HG03457 (cell line): ENCODE results near the gene TLX1.

Experiments
- ATAC-seq: cut with Tn5 transposase; IDR thresholded peaks from one replicate; pipeline ENCODE4 v1.9.1; 2021; ENCODE audit warnings: moderate number of reproducible peaks; ENCODE audit not compliant: unreplicated experiment

Gene TLX1

GRCh38 chr10:101133489-101134298, 2.6 kb downstream of the TLX1 start:
- no peak for ATAC-seq

DNA sequence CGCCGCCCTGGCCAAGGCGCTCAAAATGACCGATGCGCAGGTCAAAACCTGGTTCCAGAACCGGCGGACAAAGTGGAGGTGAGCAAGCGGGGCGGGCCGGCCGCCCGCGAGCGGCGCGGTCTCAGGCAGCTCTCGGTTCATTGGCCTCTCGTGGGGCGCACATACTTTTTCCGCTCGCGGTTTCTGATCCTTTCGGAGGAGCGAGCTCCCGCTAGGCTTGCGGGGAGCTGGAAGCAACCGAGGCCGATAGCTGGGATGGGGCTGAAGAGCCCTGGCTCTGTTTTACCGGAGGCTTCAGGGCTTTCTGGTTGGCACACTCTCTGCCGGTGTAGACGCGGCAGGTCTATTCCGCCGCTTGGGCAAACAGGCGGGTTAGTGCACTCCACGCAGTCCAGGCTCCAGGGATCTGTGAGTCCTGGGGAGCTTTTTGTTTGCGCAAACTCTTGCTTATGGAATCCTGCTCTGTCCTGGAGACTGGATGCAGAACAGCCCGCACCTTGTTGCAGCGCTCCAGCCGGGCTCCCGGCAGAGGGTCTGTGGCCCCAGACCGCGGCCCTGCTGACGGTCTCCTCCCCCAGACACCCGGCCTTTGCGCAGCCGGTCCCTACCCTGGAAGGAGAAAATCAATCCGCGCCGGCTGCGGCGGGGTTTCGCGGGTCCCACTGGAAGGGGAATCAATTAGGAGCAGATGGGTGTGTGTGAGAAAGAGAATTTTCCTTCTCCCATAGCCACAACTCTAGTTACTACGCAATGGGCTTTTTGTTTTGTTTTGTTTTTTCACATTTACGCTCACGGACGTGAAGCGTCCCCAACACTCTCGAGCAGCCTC, 3.4 kb downstream of the TLX1 start:
- no peak for ATAC-seq

GRCh38 chr10:101135141-101136006, 4.3 kb downstream of the TLX1 start:
- ATAC-seq: no peak

DNA sequence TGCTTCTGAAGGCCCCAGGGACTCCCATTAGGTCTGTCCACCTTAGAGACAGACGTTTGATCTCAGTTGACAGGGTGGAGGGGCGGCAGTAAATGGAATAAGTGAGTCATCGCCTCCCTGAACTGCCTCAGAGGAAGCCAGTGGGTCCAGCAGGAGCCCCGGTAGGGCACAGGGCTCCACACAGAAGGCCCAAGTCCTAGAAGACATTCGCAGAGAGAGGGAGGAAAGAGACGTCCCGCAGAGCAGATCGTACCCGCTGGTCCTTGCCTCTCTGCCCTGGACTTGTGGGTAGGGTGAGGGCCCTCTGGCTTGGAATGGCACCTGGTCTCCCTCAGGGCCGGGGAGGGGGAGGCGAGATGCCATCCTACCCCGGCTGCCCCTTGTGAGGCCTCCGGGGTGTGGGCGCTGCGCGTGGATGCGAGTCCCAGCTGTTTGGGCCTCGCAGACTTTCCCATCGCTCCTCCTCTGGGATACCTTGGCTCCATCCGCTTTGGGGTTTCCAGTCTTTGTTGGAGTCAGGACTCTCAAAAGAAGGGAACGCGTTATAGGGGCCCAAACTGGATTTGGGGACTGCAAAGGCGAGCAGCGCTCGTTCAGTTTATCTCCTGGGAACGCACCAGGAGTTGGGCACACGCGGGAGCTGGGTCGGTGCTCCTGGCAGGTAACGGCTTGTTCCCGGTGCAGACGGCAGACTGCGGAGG, 5.1 kb downstream of the TLX1 start:
- no peak for ATAC-seq

DNA sequence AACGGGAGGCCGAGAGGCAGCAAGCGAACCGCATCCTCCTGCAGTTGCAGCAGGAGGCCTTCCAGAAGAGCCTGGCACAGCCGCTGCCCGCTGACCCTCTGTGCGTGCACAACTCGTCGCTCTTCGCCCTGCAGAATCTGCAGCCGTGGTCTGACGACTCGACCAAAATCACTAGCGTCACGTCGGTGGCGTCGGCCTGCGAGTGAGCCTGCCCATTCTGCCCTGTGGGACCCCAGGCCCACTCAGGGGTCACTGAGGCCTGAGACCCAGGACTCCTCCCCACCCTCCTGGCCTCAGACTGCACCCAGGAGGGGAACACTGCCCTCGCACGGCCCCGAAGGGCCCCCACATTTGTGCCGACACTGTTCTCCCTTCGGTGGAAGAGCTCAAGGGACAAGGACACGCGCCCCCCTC, 5.6 kb downstream of the TLX1 start:
- ATAC-seq: no peak

GRCh38 chr10:101137271-101137670, 6.2 kb downstream of the TLX1 start:
- ATAC-seq: no peak

DNA sequence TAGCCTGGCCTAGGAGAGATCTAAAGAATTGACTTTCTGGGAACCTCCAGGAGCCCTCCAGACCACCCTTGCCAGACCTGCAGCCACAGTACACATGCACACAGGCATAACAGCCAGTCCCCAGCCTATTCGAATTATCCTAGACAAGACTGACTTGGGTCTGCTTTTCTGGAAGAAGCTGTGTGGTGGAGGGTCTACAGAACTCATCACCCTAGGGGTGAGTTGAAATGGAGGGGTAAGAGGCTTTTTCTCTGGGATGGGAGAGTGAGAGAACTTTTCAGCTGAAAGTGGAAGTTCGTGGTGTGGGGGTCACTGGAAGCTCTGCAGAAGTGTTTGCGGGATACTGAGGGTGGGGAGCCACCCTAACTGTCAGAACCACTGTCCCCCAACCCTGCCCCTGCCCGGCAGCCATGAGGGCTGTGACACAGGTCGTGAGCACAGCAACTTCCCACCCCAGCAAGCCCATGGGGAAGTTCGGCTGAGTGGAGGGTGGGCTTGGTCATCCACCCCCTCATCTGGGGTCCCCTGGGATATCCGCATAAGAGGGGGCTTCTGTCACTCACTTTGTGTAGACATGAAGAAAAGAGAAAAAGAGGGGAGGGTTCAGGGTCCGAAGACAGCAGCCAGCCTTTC, 7.8 kb downstream of the TLX1 start:
- no peak for ATAC-seq

DNA sequence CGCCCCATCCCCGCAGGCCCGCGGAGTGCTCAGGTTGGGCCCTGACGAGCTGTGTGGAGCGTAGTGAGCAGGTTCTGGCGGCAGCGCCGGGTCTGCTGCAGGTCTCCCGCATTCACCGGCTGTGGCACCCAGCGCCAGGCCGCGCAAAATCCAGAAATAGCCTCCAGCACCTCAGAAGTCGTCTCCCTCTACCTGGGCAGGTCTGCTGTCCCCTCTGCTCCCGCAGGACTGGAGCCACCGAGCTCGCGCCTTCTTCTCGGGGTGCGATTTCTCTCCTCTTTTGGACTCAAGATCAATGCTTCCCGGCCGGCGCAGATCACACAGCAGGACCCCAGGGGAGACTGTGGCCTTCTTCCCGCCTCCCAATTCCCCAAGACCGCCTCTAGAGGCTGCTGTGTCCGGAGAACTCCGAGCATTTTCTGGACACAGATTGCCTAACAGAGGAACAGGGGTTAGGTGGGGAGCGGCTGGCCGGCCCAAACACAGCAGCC, 8.4 kb downstream of the TLX1 start:
- no peak for ATAC-seq

DNA sequence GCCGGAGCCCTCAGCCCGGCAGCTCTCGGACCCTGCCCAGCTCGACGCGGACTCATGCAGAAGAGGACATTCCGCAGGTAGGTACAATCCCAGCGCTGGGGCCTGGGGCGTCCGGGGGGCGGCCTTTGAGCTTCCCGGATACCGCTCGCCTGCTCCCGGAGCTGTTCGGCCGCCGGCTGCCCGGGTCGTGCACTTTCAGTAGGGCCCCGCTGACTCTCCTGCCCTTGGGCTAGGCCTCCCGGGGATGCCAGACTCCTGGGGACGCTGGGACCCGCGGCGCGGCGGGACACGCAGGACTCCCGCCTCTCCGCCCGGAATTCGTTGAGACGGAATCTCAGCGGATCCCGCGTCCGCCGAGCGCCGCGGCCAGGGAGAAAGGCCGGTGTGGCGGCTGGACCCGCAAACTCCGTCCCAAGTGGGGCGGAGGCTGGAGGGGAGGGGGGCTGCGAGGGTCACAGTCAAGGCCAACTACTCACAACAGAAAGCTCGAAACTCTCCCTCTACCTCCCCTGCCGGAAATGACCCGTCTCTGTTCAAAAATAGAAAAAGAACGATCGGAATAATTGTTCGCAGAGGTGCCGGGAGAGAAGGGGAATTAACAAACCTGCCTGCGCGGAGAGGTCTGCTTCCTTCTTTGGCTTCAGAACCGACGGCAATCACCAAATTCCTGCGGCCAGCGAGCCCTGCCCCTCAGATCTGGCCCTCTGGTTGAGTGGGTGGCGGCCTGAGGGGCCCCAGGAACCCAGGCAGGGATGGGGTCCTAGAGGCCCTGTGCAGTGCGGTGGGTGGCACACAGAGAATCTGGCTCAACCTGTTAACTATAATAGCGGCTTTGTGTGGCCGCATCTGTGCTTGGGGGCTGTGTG, 9.2 kb downstream of the TLX1 start:
- no peak for ATAC-seq

DNA sequence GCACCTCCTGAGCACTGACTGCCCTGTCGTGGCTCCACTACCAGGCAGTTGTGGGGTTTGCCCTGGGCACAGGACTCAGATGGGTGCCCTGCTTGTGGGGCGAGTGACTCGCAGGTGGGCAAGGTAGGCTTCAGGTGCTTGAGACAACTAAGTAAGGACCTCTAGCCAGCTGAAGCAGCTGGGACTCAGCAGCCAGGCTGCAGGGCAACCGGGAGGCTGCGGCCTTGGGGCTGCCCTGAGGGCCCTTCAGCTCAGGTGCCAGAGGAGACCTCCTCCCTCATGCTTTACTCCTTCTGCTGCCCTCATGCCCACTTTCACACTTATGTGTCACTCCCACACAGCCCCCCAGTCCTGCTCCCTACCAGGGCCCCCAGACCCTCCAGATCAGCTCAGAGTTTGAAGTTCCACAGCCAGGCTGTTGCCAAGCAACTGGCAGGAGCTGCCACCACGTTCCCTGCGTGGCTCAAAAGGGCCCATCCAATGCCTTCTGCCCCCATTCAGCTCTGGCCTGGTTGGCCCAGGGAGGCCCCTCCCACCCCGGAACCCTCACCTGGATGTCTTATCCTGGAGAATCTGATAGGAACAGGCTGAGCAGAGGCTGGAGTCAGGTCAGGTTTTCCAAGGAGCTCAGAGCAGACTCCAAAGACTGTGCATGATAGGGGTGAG, 10.0 kb downstream of the TLX1 start:
- ATAC-seq: no peak

DNA sequence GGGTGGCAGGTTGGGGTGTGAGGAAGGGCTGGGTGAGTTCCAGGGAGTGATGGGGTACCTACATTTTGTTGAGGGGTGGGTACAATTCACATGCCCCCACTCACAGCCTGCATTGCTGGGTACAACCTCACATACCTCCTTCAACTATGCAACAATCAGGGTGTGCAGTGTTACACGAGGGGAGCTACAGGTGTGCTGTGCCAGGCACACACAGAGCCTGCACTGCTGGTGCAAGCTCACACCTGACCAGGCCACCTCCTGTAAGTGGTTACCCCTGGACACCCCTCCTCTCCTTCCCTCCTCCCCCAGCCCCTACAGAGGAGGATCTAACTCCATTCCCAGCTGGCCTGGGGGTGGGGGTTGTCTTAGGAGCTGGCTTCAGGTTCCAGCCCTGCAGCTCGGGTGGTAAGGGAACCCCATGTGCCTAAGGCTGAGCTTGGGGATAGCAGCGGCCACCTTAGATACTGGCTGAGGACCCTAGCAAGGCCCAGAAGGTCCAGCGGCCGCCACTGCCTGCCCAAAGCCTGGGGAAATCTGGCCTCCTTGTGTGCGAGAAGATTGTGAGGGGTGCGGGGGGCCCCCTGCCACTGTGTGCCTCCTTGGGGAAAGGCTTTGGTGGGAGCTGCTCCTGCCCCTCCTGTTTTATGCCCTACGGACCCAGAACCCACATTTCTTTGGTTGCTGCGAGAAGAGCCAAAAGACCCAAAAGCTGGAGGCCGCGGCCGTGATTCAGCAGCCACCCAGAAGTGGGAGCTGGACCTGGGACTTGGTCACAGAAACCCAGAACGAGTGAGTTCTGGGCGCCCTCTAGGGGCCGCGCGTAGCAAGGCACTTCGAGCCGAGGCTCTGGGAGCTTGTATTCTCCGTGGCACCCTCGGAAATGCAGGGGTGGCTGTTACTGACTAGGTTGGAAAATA, 10.8 kb downstream of the TLX1 start:
- no peak for ATAC-seq

GRCh38 chr10:101142533-101143344, 11.6 kb downstream of the TLX1 start:
- no peak for ATAC-seq

- ATAC-seq: no peak
These were observed 12.2 kb downstream of the TLX1 start for GRCh38 chr10:101143345-101143630.

DNA sequence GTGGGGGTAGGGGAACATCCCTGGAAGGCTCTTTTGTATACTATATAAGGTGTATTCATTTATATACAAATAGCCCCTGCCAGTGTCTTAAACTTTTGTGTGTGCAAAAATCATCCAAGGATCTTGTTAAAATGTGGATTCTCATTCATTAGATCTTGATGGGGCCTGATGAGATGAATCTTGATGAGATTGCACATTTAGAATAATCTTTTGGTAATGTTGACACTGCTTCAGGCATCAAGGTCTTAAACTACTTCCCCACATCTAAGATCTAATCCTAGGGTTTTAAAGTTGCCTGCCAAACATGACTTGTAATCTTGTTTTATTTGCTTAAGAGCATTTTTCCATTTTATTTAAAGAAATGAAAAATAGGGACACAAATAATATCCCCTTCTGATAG, 13.0 kb downstream of the TLX1 start:
- no peak for ATAC-seq

GRCh38 chr10:101145145-101145544, 14.0 kb downstream of the TLX1 start:
- ATAC-seq: no peak

DNA sequence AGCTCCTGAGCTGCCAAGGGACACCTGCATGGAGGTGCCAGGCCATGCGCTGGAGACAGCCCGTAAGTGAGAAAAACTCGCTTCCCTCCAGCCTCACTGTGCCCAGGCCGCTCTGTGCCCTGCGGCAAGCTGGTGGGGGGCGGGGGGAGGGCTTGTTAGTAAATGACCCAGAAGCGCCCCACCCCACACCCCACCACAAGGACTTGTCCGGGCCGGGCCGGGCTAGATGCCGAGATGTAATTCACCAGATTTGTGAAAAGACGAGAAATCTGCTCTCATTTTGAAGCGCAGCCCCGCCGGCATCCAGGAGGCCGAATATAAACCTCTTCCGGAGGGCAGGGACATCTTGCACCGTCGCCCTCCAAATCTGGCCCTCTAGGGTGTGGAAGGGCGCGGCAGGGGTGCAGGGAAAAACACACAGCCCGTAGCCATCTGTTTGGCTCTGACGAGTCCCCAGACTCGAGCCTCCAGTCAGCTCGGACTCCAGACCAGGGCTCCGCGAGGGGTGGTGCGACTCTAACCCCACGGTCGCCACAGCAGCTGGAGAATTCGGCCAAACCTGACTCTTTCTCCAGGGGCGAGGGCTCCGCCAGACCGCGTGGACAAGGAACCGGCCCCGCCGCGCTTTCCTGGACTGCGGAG, 14.8 kb downstream of the TLX1 start:
- no peak for ATAC-seq
